T47D (cell line): ENCODE results near the gene ASPRV1.

Experiments used
- DNase-seq, 2 experiments: peaks; one replicate each; pipeline versions ENCODE4 v3.0.0 to v3.0.0-alpha.2; 2011 to 2012; ENCODE audit warnings: low read depth in 1 of 2, low spot score in 1 of 2
- JUND ChIP-seq: IDR thresholded peaks from 2 replicates; pipeline ENCODE4 v1.6.1; 2012; ENCODE audit warnings: low read depth
- in situ Hi-C: cut with HindIII; loops from 2 replicates; pipeline ENCODE4 v1.10.0; 2016; ENCODE audit warnings: low sequenced_read_pairs, low pct_unique_long_range_greater_than_20kb

The ASPRV1 gene

DNA sequence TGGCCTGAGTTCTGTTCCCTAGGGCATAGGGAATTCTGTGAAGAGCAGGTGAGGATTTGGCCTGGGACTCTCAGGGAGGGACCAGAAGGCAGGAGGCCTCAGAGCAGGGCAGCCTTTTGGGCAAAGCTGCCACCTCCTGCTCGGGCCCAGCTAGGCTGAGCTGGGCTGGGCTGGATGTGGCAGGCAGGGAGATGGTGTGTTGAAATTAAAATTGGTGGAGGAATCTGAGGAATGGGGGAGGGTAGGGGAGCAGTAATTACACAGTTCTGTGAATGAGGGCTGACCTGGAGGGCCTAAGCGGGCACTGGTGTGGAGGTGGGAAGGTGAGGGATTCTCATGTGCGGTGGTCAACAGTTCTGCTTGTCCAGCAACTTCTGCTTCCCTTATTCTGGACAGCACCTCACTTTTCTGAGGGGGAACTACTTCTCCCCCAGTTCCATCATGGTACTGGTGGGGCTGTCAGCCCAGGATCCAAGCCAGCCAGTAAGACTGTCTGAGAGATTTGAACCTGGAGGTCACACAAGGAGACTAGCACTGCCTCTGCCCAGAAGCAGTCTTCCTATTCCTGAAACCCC, 22.0 kb upstream of the ASPRV1 start:
- no peak for TF ChIP-seq JUND
- in situ Hi-C loops: no loop called here

DNA sequence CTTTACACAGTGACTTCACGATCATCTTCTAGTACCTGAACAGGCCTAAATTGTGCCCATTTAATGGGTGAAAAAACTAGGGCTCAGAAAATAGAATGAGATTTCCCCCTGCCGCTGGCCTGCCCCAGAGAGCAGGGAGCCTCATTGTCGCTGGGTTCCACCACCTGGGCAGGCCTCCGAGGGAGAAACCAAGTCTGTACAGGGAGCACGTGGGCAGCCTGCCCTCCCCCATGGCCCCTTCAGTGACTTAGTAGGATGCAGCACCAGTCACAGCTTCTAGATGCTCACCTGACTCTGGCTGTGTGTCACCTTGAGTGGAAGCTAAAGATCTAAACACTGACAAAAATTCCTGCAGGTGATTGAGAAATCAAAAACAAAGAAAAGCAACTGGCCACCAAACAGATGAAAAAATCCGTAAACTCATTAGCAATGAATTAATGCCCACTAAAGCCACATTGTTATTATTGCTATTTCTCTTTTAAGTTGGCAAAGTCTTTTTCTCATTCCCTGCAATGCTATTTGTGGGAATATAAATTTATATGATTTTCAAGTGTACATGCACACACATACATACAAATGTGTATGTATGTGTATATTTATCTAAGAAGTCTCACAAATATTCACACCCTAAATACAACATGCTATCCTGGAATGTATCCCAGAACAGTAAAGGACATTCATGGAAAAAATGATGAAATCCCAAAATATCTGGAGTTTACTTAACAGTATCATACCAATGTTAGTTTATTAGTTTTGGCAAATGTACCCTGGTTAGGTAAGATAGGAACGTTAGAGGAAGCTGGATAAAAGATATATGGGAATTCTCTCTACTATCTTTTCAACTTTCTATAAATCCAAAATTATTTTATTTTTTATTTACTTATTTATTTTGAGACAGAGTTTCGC, 18.7 kb upstream of the ASPRV1 start:
- DNase-seq: no peak
- in situ Hi-C loops: no loop called here
- TF ChIP-seq JUND: no peak

More for the DNA sequence above, 22.0 kb upstream of the ASPRV1 start:
- DNase-seq: no peak

DNA sequence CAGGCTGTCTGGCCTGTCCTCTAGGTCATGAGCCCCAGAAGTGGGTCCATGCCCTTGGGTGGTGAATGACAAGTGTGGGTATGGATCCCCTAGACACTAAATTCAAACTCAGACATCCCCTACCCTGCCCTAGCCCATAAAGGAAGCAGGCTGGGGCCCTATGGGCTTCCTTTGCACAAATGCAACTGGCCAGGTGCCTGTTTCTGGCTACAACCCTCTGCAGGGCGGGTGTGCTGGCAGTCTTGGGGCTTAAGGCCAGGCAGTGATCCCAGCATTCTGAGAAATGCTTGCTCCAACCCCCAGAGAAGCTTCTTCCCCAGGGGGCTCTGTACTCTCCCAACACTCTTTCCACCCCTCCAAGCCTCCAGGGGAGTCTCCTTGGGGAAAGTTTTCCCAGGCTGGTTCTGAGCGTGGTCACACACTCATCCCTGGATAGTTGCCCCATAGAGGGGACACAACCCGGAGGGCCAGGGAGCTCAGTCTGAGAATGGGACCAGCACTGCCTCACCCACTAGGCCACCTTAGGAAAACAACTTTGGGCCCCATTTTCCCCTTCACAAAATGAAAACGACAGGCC, 16.6 kb upstream of the ASPRV1 start:
- in situ Hi-C loops: no loop called here
- no peak for TF ChIP-seq JUND
- DNase-seq: no peak

- no peak for DNase-seq
- TF ChIP-seq JUND: no peak
- in situ Hi-C loops: no loop called here
These were observed 15.8 kb upstream of the ASPRV1 start for GRCh38 chr2:69977186-69977585.

- no peak for DNase-seq
- TF ChIP-seq JUND: no peak
- in situ Hi-C loops: no loop called here
These were observed 14.5 kb upstream of the ASPRV1 start for GRCh38 chr2:69975853-69976462.

DNA sequence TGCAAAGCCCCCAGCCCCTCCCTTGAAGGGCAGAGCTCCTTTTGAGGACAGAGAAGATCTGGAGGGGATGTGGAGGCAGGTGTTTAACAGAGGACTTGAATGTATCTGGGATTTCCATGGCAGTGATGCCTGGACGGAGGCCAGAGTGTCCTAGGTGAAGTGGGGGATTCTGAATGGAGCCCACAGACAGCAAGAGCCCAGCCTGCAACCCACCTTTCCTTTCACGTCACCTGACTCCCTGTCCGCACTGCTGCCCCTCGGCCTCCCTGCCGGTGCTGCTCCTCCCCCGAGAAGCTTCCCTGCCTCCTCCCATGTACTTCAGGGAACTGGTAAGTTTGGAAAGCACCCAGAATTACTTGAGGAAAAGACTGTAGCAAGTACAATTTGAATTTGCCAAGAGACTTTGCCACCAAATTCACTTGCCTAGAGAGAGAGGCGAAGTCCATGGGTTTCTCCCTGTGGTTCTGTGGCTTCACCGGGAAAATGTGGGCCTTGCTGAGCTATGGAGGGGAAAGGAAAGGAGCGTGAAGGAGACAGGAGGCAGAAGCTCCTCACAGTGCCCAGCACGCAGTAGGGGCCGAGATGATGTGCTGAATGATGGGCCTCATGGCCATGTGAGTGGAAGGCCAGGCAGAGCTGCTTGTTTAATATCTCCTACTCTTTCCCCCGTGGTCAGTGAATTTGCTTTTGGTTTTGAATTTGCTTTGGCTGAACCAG, 13.9 kb upstream of the ASPRV1 start:
- no peak for TF ChIP-seq JUND
- no peak for DNase-seq
- in situ Hi-C loops: no loop called here

GRCh38 chr2:69973335-69973735, 11.9 kb upstream of the ASPRV1 start:
- no peak for TF ChIP-seq JUND
- in situ Hi-C loops: no loop called here
- no peak for DNase-seq

GRCh38 chr2:69972822-69973221, 11.4 kb upstream of the ASPRV1 start:
- no peak for DNase-seq
- in situ Hi-C loops: no loop called here
- TF ChIP-seq JUND: no peak

DNA sequence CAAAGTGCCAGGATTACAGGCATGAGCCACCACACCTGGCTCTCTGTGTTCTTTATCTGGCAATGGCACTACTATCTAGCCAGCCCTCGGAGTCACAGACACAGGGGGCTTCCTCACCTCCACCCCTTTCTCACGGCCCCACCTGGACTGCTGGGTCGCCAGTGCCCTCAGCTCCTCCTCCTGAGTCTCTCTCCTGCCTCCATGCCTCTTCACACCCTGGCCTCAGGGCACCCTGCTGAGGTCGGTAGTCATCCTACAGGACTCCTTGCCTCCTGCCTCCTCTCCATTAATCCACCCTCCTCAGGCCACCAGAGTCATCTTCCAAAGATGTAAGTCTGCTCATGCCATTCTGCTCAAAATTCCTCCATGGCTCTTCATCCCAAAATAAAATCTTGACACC, 8.6 kb upstream of the ASPRV1 start:
- in situ Hi-C loops: no loop called here
- no peak for TF ChIP-seq JUND
- DNase-seq: no peak

- TF ChIP-seq JUND: no peak
- in situ Hi-C loops: no loop called here
- no peak for DNase-seq
These were observed 7.9 kb upstream of the ASPRV1 start for GRCh38 chr2:69969126-69969983.

GRCh38 chr2:69968609-69969008, 7.2 kb upstream of the ASPRV1 start:
- DNase-seq: no peak
- no peak for TF ChIP-seq JUND
- in situ Hi-C loops: no loop called here
